GM06990 (cell line): ENCODE measurements around the gene CDC42BPB.

Experiments
- DNase-seq: peaks from one replicate; pipeline ENCODE4 v3.0.0-alpha.2; 2011; ENCODE audit not compliant: insufficient read length; ENCODE audit errors: extremely low read depth
- H3K27me3 ChIP-seq: replicated peaks from 2 replicates; pipeline ENCODE4 v1.6.0; 2011; ENCODE audit warnings: low read length; ENCODE audit not compliant: control insufficient read depth, insufficient read depth
- H3K36me3 ChIP-seq: 2 replicates; pipeline ENCODE4 v1.5.1; 2011; ENCODE audit warnings: low read length; ENCODE audit not compliant: control insufficient read depth, insufficient read depth
- H3K4me3 ChIP-seq: replicated peaks from 2 replicates; pipeline ENCODE4 v1.5.1; 2011; ENCODE audit warnings: low read depth, mild to moderate bottlenecking, control low read depth, low read length
- CTCF ChIP-seq: IDR thresholded peaks from 2 replicates; pipeline ENCODE4 v1.5.1; 2011; ENCODE audit warnings: low read length, control low read depth, mild to moderate bottlenecking, inconsistent platforms; ENCODE audit not compliant: insufficient read depth, poor library complexity, severe bottlenecking

CDC42BPB gene

GRCh38 chr14:102965971-102966655 lies 91.2 kb downstream of the CDC42BPB start:
- Histone ChIP-seq H3K36me3 (peaks cover 7% of the 10 kb centered on the region), H3K27me3 (no peaks in the 10 kb centered on the region), H3K4me3 (no peak overlapping the region)
- no peak for DNase-seq
- TF ChIP-seq CTCF, result no peak

GRCh38 chr14:102965282-102965681 lies 92.1 kb downstream of the CDC42BPB start:
- TF ChIP-seq CTCF, result no peak
- Histone ChIP-seq H3K4me3 (no peak overlapping the region), H3K36me3 (peaks cover 7% of the 10 kb centered on the region), H3K27me3 (no peaks in the 10 kb centered on the region)
- no peak for DNase-seq

GRCh38 chr14:102964152-102964730 lies 93.1 kb downstream of the CDC42BPB start:
- no peak for TF ChIP-seq CTCF
- no peak overlapping the region for H3K4me3 ChIP-seq
- no peak for DNase-seq
- peaks cover 7% of the 10 kb centered on the region for H3K36me3 ChIP-seq
- no peaks in the 10 kb centered on the region for H3K27me3 ChIP-seq

- Histone ChIP-seq H3K4me3 (no peak overlapping the region), H3K36me3 (peaks cover 9% of the 10 kb centered on the region), H3K27me3 (no peaks in the 10 kb centered on the region)
- no peak for TF ChIP-seq CTCF
- DNase-seq, result no peak
Measured at GRCh38 chr14:102962111-102962627, 95.2 kb downstream of the CDC42BPB start.

- TF ChIP-seq CTCF, result no peak
- H3K36me3 ChIP-seq, result peaks cover 6% of the 10 kb centered on the region
Measured at GRCh38 chr14:102958461-102958860, 98.9 kb downstream of the CDC42BPB start.

More at GRCh38 chr14:102958461-102958860, 98.9 kb downstream of the CDC42BPB start:
- Histone ChIP-seq H3K4me3 (no peak overlapping the region), H3K27me3 (no peaks in the 10 kb centered on the region)
- no peak for DNase-seq
